WTC11 (cell line): ENCODE data around the gene PTX4. TPM values are rescaled to one million over a fixed set of nuclear protein-coding genes. Genes with fewer than 3 reads are reported as not detected.

Experiments
- ATAC-seq: fragments of 200-7000 bp; cut with Tn5 transposase; 2 replicates; pipeline ENCODE4 v1.10.0; 2021; ENCODE audit warnings: mild to moderate bottlenecking, moderate library complexity
- CTCF ChIA-PET: fragments of 300-600 bp; sonication (Branson Sonifier 250); formaldehyde crosslinking; loops from one replicate; lab custom pipeline; 2021; ENCODE audit warnings: antibody characterized with exemption; lab: Charles Lee
- POLR2A ChIA-PET: fragments of 350-600 bp; sonication (Branson Sonifier 250); formaldehyde crosslinking; loops from one replicate; lab custom pipeline; 2021; ENCODE audit warnings: antibody characterized with exemption; lab: Charles Lee
- DNase-seq: peaks from one replicate; pipeline ENCODE4 v3.0.0; 2021; ENCODE audit warnings: low spot score
- H3K27ac Mint-ChIP-seq: 2 replicates; pipeline ENCODE4 v1.8.0; 2021; ENCODE audit warnings: mixed read lengths
- H3K27me3 Mint-ChIP-seq: 2 replicates; pipeline ENCODE4 v1.8.0; 2021; ENCODE audit warnings: low read depth, mild to moderate bottlenecking, moderate library complexity, mixed read lengths
- H3K36me3 Mint-ChIP-seq: 2 replicates; pipeline ENCODE4 v1.8.0; 2021; ENCODE audit warnings: mixed read lengths
- H3K4me1 Mint-ChIP-seq: 2 replicates; pipeline ENCODE4 v1.8.0; 2022; ENCODE audit warnings: mixed read lengths
- H3K4me3 Mint-ChIP-seq: 2 replicates; pipeline ENCODE4 v1.8.0; 2021; ENCODE audit warnings: mild to moderate bottlenecking, moderate library complexity, mixed read lengths
- H3K9me3 Mint-ChIP-seq: 2 replicates; pipeline ENCODE4 v1.8.0; 2021; ENCODE audit warnings: mixed read lengths
- ATF1 ChIP-seq: sonication (generic); formaldehyde crosslinking; IDR thresholded peaks from 2 replicates; pipeline ENCODE4 v1.8.1; 2023; ENCODE audit warnings: mild to moderate bottlenecking, moderate library complexity, missing genetic modification reagents
- ESRRA ChIP-seq: sonication (generic); formaldehyde crosslinking; IDR thresholded peaks from 2 replicates; pipeline ENCODE4 v1.8.1; 2022; ENCODE audit warnings: mild to moderate bottlenecking, missing genetic modification reagents, borderline replicate concordance
- FOXJ3 ChIP-seq: sonication (generic); formaldehyde crosslinking; IDR thresholded peaks from 2 replicates; pipeline ENCODE4 v1.9.0; 2021; ENCODE audit warnings: missing genetic modification reagents, mild to moderate bottlenecking, borderline replicate concordance
- GABPB1 ChIP-seq: sonication (generic); formaldehyde crosslinking; IDR thresholded peaks from 2 replicates; pipeline ENCODE4 v1.8.1; 2023; ENCODE audit warnings: mild to moderate bottlenecking, missing genetic modification reagents
- JAZF1 ChIP-seq: fragments of 250-450 bp; sonication (Bioruptor Pico); IDR thresholded peaks from 2 replicates; pipeline ENCODE4 v1.9.0; 2021; ENCODE audit warnings: moderate library complexity, mild to moderate bottlenecking, inconsistent platforms
- JUN ChIP-seq: sonication (generic); formaldehyde crosslinking; IDR thresholded peaks from 2 replicates; pipeline ENCODE4 v1.8.0; 2023; ENCODE audit warnings: mild to moderate bottlenecking, missing genetic modification reagents
- KAT7 ChIP-seq: sonication (generic); formaldehyde crosslinking; IDR thresholded peaks from 2 replicates; pipeline ENCODE4 v1.8.1; 2023; ENCODE audit warnings: missing genetic modification reagents, mild to moderate bottlenecking, borderline replicate concordance
- NFYB ChIP-seq: sonication (generic); formaldehyde crosslinking; conservative IDR thresholded peaks from 2 replicates; pipeline ENCODE4 v1.8.0; 2022; ENCODE audit warnings: low read depth, missing genetic modification reagents
- ZNF121 ChIP-seq: sonication (generic); formaldehyde crosslinking; IDR thresholded peaks from 2 replicates; pipeline ENCODE4 v1.8.0; 2023; ENCODE audit warnings: missing genetic modification reagents
- ZNF317 ChIP-seq: sonication (generic); formaldehyde crosslinking; IDR thresholded peaks from 2 replicates; pipeline ENCODE4 v1.8.1; 2023; ENCODE audit warnings: low read depth, mild to moderate bottlenecking, moderate library complexity, missing genetic modification reagents, borderline replicate concordance
- ZNF396 ChIP-seq: fragments of 250-450 bp; sonication (Bioruptor Pico); IDR thresholded peaks from 2 replicates; pipeline ENCODE4 v1.8.0; 2021; ENCODE audit warnings: mild to moderate bottlenecking, moderate library complexity, borderline replicate concordance
- ZNF423 ChIP-seq: fragments of 250-450 bp; sonication (Bioruptor Pico); IDR thresholded peaks from 2 replicates; pipeline ENCODE4 v2.1.2; 2022; ENCODE audit warnings: mild to moderate bottlenecking, moderate library complexity
- total RNA-seq: library from RNA; stranded (reverse); gene quantifications from 3 replicates; pipeline ENCODE4 v1.2.3, GENCODE V29; 2021
- TF ChIP-seq, protein P1 (sequence below): sonication (generic); formaldehyde crosslinking; IDR thresholded peaks from 2 replicates; pipeline ENCODE4 v1.8.1; 2022; ENCODE audit warnings: mild to moderate bottlenecking, moderate library complexity, missing genetic modification reagents
- TF ChIP-seq, protein P2 (sequence below): fragments of 250-450 bp; sonication (Bioruptor Pico); conservative IDR thresholded peaks from 2 replicates; pipeline ENCODE4 v1.9.0; 2021; ENCODE audit warnings: mild to moderate bottlenecking
- TF ChIP-seq, protein P3 (sequence below): sonication (generic); formaldehyde crosslinking; IDR thresholded peaks from 2 replicates; pipeline ENCODE4 v1.8.0; 2022; ENCODE audit warnings: mild to moderate bottlenecking, missing genetic modification reagents
- TF ChIP-seq, protein P4 (sequence below): sonication (generic); formaldehyde crosslinking; IDR thresholded peaks from 2 replicates; pipeline ENCODE4 v1.8.1; 2023; ENCODE audit warnings: mild to moderate bottlenecking, missing genetic modification reagents, moderate library complexity
- TF ChIP-seq, protein P5 (sequence below): sonication (generic); formaldehyde crosslinking; IDR thresholded peaks from 2 replicates; pipeline ENCODE4 v1.8.0; 2023; ENCODE audit warnings: missing genetic modification reagents
- TF ChIP-seq, protein P6 (sequence below): sonication (generic); formaldehyde crosslinking; IDR thresholded peaks from 2 replicates; pipeline ENCODE4 v1.8.1; 2023; ENCODE audit warnings: mild to moderate bottlenecking, missing genetic modification reagents
- TF ChIP-seq, protein P7 (sequence below): sonication (generic); formaldehyde crosslinking; IDR thresholded peaks from 2 replicates; pipeline ENCODE4 v1.8.0; 2022; ENCODE audit warnings: mild to moderate bottlenecking, missing genetic modification reagents
- TF ChIP-seq, protein P8 (sequence below): sonication (generic); formaldehyde crosslinking; conservative IDR thresholded peaks from 2 replicates; pipeline ENCODE4 v1.8.1; 2022; ENCODE audit warnings: mild to moderate bottlenecking, missing genetic modification reagents

The PTX4 gene
- total RNA-seq, 1 experiment from 2014 or later, result 0.26 TPM

DNA sequence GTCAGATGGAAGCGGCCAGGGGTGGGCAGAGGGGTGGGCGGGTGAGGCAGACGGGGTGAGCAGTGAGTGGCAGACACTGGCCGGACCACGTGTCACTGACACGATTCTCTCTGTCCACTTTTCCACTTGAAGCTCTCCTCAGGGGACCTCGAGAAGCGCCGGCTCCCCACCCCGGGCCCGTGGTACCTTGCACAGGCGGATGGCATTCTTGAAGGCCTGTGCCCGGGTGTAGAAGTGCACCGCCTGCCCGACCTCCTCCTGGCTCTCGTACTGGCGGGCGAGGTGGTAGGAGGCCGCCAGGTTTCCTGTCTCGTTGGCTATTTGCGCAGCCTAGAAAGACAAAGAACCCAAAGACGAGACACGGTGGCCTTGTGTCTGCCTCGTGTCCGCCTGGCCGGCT lies 35.6 kb upstream of the PTX4 start:
- CTCF ChIA-PET, result interaction anchor here (2.0 kb wide), 1 partner anchor 14 kb away, joined by 6 read pairs; no protein-coding TSS in a partner anchor
- no peak for DNase-seq
- no peak for ATAC-seq
- POLR2A ChIA-PET, result no interaction called here
- H3K27ac Mint-ChIP-seq, result no peak overlapping the region
- H3K27me3 Mint-ChIP-seq, result no peaks in the 10 kb centered on the region
- no peaks in the 10 kb centered on the region for H3K4me1 Mint-ChIP-seq
- no peaks in the 10 kb centered on the region for H3K9me3 Mint-ChIP-seq
- H3K36me3 Mint-ChIP-seq, result no peaks in the 10 kb centered on the region
- TF ChIP-seq ZNF121 (CRISPR knock-in tag) (no peak), ZNF396 (no peak), FOXJ3 (CRISPR knock-in tag) (no peak), NFYB (CRISPR knock-in tag) (no peak), ATF1 (no peak), ZNF423 (no peak)
- TF ChIP-seq, protein P1, sequence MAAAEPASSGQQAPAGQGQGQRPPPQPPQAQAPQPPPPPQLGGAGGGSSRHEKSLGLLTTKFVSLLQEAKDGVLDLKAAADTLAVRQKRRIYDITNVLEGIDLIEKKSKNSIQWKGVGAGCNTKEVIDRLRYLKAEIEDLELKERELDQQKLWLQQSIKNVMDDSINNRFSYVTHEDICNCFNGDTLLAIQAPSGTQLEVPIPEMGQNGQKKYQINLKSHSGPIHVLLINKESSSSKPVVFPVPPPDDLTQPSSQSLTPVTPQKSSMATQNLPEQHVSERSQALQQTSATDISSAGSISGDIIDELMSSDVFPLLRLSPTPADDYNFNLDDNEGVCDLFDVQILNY, result no peak
- TF ChIP-seq, protein P2, sequence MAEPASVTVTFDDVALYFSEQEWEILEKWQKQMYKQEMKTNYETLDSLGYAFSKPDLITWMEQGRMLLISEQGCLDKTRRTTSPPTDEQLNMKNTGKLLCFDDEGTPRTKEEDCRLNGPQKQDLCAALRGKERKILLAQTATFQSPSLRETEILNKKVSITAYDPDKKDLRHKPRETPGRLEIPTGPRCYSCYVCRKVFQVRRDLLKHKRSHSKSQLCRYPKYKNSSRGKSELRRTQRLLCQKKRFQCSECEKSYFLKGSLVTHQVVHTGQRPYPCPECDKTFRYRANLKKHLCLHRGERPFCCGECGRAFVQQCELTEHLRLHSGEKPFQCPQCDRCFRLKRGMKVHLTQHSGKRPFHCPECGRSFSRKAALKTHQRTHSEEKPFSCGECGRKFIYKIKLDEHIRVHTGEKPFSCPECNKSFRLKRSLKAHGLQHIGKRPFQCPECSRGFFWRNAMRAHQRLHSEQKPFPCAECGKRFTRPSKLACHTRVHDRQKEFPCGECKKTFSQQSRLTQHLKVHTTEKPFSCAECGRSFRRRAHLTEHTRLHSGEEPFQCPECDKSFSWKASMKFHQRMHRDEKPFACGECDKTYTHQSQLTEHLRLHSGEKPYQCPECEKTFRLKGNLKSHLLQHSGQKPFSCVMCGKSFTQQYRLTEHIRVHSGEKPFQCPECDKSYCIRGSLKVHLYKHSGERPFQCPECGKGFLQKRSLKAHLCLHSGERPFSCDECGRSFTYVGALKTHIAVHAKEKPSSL (CRISPR knock-in tag), result no peak
- H3K4me3 Mint-ChIP-seq, result no peak overlapping the region

DNA sequence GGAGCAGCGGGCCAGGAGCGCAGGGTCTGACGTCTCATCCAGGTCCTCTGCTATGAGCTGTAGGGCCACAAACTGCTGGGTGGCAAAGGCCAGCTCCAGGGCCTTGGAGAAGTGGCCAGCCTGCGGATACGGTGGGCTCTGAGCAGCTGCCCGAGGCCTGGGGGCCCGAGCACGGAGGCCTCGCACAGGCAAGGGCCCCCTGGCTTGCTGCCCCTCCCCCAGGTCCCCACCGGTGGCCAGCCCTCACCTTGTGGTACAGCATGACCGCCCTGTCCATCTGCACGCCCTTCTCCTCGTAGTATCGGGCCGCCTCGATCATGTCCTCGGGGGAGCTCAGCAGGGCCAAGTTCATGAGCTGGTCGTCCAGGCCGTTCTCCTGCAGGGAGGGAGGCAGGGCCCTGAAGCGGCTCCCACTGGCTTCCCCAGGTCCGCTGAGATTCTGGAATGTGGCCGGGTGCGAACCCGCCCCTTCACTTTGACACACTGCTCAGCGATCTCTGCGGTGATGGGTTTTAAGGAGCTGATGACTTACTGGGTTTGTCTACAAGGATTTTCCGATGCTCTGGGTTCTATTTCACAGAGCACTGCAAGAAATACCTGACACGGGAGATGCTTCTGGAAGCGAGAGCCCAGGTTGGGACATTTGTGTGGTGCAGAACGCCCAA lies 35.0 kb upstream of the PTX4 start:
- Mint-ChIP-seq H3K9me3 (no peaks in the 10 kb centered on the region), H3K4me1 (no peaks in the 10 kb centered on the region), H3K27ac (no peak overlapping the region), H3K36me3 (no peaks in the 10 kb centered on the region), H3K27me3 (no peaks in the 10 kb centered on the region), H3K4me3 (no peak overlapping the region)
- TF ChIP-seq, protein P3, sequence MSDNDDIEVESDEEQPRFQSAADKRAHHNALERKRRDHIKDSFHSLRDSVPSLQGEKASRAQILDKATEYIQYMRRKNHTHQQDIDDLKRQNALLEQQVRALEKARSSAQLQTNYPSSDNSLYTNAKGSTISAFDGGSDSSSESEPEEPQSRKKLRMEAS, result no peak
- TF ChIP-seq GABPB1, result no peak
- ChIA-PET CTCF (interaction anchor here (0.7 to 2.0 kb wide), 2 partner anchors 15 to 160 kb away, joined by 3 to 6 read pairs; no protein-coding TSS in a partner anchor), POLR2A (no interaction called here)
- ATAC-seq, result no peak
- no peak for DNase-seq

DNA sequence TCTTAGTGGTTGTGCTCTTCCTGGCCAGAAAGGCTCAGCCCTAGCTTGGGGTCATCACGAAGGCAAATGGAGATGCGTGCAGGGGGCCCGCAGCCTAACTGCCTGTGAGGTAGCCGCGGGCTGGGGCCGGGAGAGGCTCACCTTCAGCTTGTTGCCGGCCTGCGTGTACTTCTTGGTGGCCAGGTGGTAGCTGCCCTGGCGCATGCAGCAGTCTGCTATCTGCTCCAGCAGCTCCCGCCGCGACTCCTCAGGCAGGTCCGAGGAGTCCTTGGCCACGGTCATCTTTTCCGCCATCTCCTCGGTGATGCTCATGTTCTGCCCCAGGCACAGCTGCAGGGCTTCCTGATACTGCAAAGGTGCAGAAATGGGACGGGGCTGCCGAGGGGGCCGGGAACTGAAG lies 31.7 kb upstream of the PTX4 start:
- Mint-ChIP-seq H3K4me1 (no peaks in the 10 kb centered on the region), H3K27ac (no peak overlapping the region), H3K4me3 (no peak overlapping the region), H3K9me3 (peaks cover 5% of the 10 kb centered on the region; the same call in 1 of the 2 replicates), H3K27me3 (no peaks in the 10 kb centered on the region; the same call in 1 of the 2 replicates), H3K36me3 (0 out of 2 replicates have a peak, but pooled peaks cover 1% of the 10 kb centered on the region)
- POLR2A ChIA-PET, result no interaction called here
- CTCF ChIA-PET, result interaction anchor here (0.9 kb wide), 1 partner anchor 9 kb away, joined by 3 read pairs; no protein-coding TSS in a partner anchor
- DNase-seq, result no peak
- no peak for ATAC-seq
- TF ChIP-seq ZNF317 (CRISPR knock-in tag) (no peak), JAZF1 (CRISPR knock-in tag) (no peak), ZNF121 (CRISPR knock-in tag) (no peak), GABPB1 (no peak), ESRRA (CRISPR knock-in tag) (no peak), JUN (no peak), KAT7 (CRISPR knock-in tag) (no peak), ATF1 (no peak)
- TF ChIP-seq, protein P4, sequence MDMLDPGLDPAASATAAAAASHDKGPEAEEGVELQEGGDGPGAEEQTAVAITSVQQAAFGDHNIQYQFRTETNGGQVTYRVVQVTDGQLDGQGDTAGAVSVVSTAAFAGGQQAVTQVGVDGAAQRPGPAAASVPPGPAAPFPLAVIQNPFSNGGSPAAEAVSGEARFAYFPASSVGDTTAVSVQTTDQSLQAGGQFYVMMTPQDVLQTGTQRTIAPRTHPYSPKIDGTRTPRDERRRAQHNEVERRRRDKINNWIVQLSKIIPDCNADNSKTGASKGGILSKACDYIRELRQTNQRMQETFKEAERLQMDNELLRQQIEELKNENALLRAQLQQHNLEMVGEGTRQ (CRISPR knock-in tag), result no peak
- TF ChIP-seq, protein P5, sequence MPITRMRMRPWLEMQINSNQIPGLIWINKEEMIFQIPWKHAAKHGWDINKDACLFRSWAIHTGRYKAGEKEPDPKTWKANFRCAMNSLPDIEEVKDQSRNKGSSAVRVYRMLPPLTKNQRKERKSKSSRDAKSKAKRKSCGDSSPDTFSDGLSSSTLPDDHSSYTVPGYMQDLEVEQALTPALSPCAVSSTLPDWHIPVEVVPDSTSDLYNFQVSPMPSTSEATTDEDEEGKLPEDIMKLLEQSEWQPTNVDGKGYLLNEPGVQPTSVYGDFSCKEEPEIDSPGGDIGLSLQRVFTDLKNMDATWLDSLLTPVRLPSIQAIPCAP (CRISPR knock-in tag), result no peak
- TF ChIP-seq, protein P6, sequence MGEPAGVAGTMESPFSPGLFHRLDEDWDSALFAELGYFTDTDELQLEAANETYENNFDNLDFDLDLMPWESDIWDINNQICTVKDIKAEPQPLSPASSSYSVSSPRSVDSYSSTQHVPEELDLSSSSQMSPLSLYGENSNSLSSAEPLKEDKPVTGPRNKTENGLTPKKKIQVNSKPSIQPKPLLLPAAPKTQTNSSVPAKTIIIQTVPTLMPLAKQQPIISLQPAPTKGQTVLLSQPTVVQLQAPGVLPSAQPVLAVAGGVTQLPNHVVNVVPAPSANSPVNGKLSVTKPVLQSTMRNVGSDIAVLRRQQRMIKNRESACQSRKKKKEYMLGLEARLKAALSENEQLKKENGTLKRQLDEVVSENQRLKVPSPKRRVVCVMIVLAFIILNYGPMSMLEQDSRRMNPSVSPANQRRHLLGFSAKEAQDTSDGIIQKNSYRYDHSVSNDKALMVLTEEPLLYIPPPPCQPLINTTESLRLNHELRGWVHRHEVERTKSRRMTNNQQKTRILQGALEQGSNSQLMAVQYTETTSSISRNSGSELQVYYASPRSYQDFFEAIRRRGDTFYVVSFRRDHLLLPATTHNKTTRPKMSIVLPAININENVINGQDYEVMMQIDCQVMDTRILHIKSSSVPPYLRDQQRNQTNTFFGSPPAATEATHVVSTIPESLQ (CRISPR knock-in tag), result no peak
- TF ChIP-seq, protein P3, result no peak
- TF ChIP-seq, protein P7, sequence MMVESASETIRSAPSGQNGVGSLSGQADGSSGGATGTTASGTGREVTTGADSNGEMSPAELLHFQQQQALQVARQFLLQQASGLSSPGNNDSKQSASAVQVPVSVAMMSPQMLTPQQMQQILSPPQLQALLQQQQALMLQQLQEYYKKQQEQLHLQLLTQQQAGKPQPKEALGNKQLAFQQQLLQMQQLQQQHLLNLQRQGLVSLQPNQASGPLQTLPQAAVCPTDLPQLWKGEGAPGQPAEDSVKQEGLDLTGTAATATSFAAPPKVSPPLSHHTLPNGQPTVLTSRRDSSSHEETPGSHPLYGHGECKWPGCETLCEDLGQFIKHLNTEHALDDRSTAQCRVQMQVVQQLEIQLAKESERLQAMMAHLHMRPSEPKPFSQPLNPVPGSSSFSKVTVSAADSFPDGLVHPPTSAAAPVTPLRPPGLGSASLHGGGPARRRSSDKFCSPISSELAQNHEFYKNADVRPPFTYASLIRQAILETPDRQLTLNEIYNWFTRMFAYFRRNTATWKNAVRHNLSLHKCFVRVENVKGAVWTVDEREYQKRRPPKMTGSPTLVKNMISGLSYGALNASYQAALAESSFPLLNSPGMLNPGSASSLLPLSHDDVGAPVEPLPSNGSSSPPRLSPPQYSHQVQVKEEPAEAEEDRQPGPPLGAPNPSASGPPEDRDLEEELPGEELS, result no peak
- TF ChIP-seq, protein P8, sequence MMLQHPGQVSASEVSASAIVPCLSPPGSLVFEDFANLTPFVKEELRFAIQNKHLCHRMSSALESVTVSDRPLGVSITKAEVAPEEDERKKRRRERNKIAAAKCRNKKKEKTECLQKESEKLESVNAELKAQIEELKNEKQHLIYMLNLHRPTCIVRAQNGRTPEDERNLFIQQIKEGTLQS (CRISPR knock-in tag), result no peak
